ENCODE data around the gene MXD4.

Gene MXD4

GRCh38 chr4:2251073-2251794, 10.7 kb downstream of the MXD4 start:
- Histone ChIP-seq H3K27me3 (ENCODE audit: control insufficient read depth in 1 of 2, insufficient read depth in 2 of 2, low read length in 2 of 2) (no peaks in the 10 kb centered on the region), H3K4me3 (ENCODE audit: low read depth in 1 of 2, low read length in 2 of 2) (no peak overlapping the region), H3K36me3 (ENCODE audit: insufficient read depth, low read length) (peaks cover 42% of the 10 kb centered on the region), H3K9me3 (ENCODE audit: low read length) (no peaks in the 10 kb centered on the region), H3K4me1 (ENCODE audit: insufficient read depth, low read length) (peaks cover 18% of the 10 kb centered on the region), H3K27ac (ENCODE audit: low read depth, low read length) (no peak overlapping the region), H3K9ac (ENCODE audit: low read length) (no peak overlapping the region)

- no peak overlapping the region for H3K4me3 ChIP-seq (ENCODE audit: low read depth in 1 of 2, low read length in 2 of 2)
- peaks cover 42% of the 10 kb centered on the region for H3K36me3 ChIP-seq (ENCODE audit: insufficient read depth, low read length)
- no peaks in the 10 kb centered on the region for H3K9me3 ChIP-seq (ENCODE audit: low read length)
- no peaks in the 10 kb centered on the region for H3K27me3 ChIP-seq (ENCODE audit: control insufficient read depth in 1 of 2, insufficient read depth in 2 of 2, low read length in 2 of 2)
- no peak overlapping the region for H3K9ac ChIP-seq (ENCODE audit: low read length)
- peaks cover 11% of the 10 kb centered on the region for H3K4me1 ChIP-seq (ENCODE audit: insufficient read depth, low read length)
- H3K27ac ChIP-seq (ENCODE audit: low read depth, low read length) = no peak overlapping the region
Measured at GRCh38 chr4:2250357-2251072, 11.4 kb downstream of the MXD4 start.

DNA sequence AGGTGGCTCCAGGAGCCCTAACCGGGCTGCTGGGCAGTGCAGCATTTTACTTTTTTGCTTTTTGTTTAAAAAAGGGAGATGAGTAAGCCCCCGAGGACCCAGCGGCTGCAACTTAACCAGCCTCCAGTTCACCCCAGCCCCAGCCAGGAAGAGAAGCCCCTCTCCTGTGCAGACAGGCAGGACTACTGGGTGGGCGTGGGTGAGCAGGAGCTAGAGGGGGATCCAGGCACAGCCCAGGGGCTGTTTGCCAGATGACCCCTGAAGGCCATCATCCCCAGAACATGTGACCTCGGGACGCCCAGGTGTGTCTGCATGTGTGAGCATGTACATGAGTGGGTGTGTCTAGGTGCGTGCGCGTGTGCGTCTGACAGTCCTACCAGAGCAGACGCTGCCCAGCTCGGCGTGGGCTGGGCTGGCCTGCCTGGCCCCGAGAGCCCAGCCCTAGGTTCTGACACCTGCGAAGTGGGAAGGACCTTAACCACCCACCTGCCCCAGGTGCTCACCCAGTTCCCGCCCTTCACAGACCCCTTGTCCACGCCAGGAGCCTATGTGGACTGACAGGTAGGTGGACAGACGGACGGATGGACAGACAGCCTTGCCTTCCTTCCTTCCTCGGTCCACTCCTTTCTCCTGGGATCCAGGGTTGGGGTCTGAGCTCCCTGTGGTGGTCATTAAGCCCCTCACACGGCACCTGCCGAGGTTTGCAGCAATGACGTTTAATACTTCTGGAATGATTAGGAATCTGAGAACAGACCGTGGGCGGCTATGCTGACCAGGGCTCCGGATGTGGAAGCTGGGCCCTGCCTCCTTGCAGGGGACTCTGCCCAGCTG, 12.2 kb downstream of the MXD4 start:
- H3K4me1 ChIP-seq (ENCODE audit: insufficient read depth, low read length) = peaks cover 6% of the 10 kb centered on the region
- H3K27ac ChIP-seq (ENCODE audit: low read depth, low read length) = no peak overlapping the region
- no peak overlapping the region for H3K4me3 ChIP-seq (ENCODE audit: low read depth in 1 of 2, low read length in 2 of 2)
- no peak overlapping the region for H3K9ac ChIP-seq (ENCODE audit: low read length)
- no peaks in the 10 kb centered on the region for H3K27me3 ChIP-seq (ENCODE audit: control insufficient read depth in 1 of 2, insufficient read depth in 2 of 2, low read length in 2 of 2)
- peaks cover 39% of the 10 kb centered on the region for H3K36me3 ChIP-seq (ENCODE audit: insufficient read depth, low read length)
- no peaks in the 10 kb centered on the region for H3K9me3 ChIP-seq (ENCODE audit: low read length)

- H3K27me3 ChIP-seq (ENCODE audit: control insufficient read depth in 1 of 2, insufficient read depth in 2 of 2, low read length in 2 of 2) = no peaks in the 10 kb centered on the region
- H3K9ac ChIP-seq (ENCODE audit: low read length) = no peak overlapping the region
- no peaks in the 10 kb centered on the region for H3K9me3 ChIP-seq (ENCODE audit: low read length)
- no peak overlapping the region for H3K4me3 ChIP-seq (ENCODE audit: low read depth in 1 of 2, low read length in 2 of 2)
- H3K36me3 ChIP-seq (ENCODE audit: insufficient read depth, low read length) = peaks cover 34% of the 10 kb centered on the region
- H3K27ac ChIP-seq (ENCODE audit: low read depth, low read length) = no peak overlapping the region
- H3K4me1 ChIP-seq (ENCODE audit: insufficient read depth, low read length) = peaks cover 9% of the 10 kb centered on the region
Measured at GRCh38 chr4:2248821-2249261, 13.1 kb downstream of the MXD4 start.

DNA sequence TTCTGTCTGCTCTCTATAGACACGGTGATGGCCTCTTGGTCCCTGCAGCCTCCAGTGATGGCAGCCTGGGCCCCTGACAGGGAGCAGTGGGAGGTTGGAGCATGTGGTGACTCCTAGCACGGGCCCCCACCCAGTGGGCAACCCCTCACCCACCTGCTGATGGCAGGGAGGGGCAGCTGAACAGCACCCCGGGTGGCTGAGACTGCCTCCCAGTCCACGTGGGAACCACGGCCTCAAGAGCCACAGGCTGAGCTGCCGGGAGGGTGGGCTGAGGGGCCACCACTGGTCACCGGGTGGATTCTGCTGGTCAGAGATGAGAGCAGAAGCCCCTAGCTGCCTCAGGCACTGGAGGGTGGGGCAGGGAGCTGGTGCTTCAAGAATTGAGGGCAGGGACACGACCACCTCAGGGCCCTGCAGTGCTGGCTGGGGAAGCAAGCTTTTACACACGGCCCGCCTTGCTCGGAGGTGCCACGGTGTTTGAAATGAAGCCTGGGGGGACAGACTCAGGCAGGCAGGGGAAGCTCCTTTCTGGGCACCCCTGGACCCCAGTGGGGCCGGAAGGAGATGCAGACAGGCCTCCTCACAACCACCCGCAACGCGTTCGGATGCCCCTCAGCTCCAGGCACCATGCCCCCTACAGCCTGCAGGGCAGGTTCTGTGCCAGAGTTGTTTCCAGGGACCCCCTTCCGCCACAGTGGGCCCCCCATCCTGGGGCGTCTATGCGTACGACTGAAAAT, 13.7 kb downstream of the MXD4 start:
- Histone ChIP-seq H3K27me3 (ENCODE audit: control insufficient read depth in 1 of 2, insufficient read depth in 2 of 2, low read length in 2 of 2) (no peaks in the 10 kb centered on the region), H3K9me3 (ENCODE audit: low read length) (no peaks in the 10 kb centered on the region), H3K9ac (ENCODE audit: low read length) (no peak overlapping the region), H3K4me3 (ENCODE audit: low read depth in 1 of 2, low read length in 2 of 2) (no peak overlapping the region), H3K36me3 (ENCODE audit: insufficient read depth, low read length) (peaks cover 28% of the 10 kb centered on the region), H3K27ac (ENCODE audit: low read depth, low read length) (no peak overlapping the region), H3K4me1 (ENCODE audit: insufficient read depth, low read length) (peaks cover 12% of the 10 kb centered on the region)

- no peak overlapping the region for H3K9ac ChIP-seq (ENCODE audit: low read length)
- no peak overlapping the region for H3K4me3 ChIP-seq (ENCODE audit: low read depth in 1 of 2, low read length in 2 of 2)
- H3K9me3 ChIP-seq (ENCODE audit: low read length) = no peaks in the 10 kb centered on the region
- no peaks in the 10 kb centered on the region for H3K27me3 ChIP-seq (ENCODE audit: control insufficient read depth in 1 of 2, insufficient read depth in 2 of 2, low read length in 2 of 2)
- peaks cover 12% of the 10 kb centered on the region for H3K4me1 ChIP-seq (ENCODE audit: insufficient read depth, low read length)
- peaks cover 23% of the 10 kb centered on the region for H3K36me3 ChIP-seq (ENCODE audit: insufficient read depth, low read length)
- no peak overlapping the region for H3K27ac ChIP-seq (ENCODE audit: low read depth, low read length)
Measured at GRCh38 chr4:2247128-2248043, 14.5 kb downstream of the MXD4 start.

- Histone ChIP-seq H3K27ac (ENCODE audit: low read depth, low read length) (no peak overlapping the region), H3K4me1 (ENCODE audit: insufficient read depth, low read length) (peaks cover 12% of the 10 kb centered on the region), H3K36me3 (ENCODE audit: insufficient read depth, low read length) (peaks cover 17% of the 10 kb centered on the region), H3K9ac (ENCODE audit: low read length) (no peak overlapping the region), H3K4me3 (ENCODE audit: low read depth in 1 of 2, low read length in 2 of 2) (no peak overlapping the region), H3K9me3 (ENCODE audit: low read length) (no peaks in the 10 kb centered on the region), H3K27me3 (ENCODE audit: control insufficient read depth in 1 of 2, insufficient read depth in 2 of 2, low read length in 2 of 2) (no peaks in the 10 kb centered on the region)
Measured at GRCh38 chr4:2246384-2247127, 15.4 kb downstream of the MXD4 start.

GRCh38 chr4:2245787-2246275, 16.1 kb downstream of the MXD4 start:
- no peak overlapping the region for H3K27ac ChIP-seq (ENCODE audit: low read depth, low read length)
- no peak overlapping the region for H3K4me3 ChIP-seq (ENCODE audit: low read depth in 1 of 2, low read length in 2 of 2)
- H3K9ac ChIP-seq (ENCODE audit: low read length) = no peak overlapping the region

DNA sequence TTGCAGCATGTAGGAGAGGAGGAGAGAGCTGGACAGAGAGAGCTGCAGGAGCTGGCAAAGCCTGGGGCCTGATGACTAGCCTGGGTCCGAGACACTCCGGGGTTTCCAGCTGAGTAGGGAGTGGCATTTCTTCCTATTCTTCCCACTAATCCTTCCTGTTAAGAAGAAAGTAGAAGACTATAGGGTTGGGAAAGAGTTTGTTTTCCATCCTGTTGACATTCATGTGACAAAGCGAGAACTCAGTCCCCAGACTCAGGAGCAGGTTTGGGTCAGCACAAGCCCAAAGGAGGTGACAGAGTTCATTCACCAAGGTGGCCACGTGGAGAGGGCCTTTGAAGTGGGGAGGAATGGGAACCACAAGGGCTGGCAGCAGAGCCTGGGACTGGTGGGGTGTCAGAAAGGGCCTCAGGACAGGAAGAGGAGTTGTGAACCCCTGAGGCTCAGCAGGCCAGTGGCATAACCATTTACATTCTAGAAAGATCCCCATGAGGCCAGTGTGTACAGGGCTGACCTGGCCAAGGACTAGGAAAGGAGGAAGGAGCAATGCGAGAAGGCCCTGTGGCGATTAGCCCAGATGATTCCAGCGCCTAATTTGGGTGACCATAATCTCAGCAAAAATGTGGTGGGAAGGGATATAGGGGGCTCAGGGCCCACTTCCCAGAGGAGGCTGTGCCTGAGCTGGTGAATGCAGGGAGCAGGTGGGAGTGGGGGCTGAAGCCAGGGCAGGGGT, 16.7 kb downstream of the MXD4 start:
- H3K9me3 ChIP-seq (ENCODE audit: low read length) = no peaks in the 10 kb centered on the region
- peaks cover 22% of the 10 kb centered on the region for H3K4me1 ChIP-seq (ENCODE audit: insufficient read depth, low read length)
- H3K36me3 ChIP-seq (ENCODE audit: insufficient read depth, low read length) = peaks cover 6% of the 10 kb centered on the region
- peak overlapping the region; percentile 9 for H3K9ac ChIP-seq (ENCODE audit: low read length)
- H3K27me3 ChIP-seq (ENCODE audit: control insufficient read depth in 1 of 2, insufficient read depth in 2 of 2, low read length in 2 of 2) = no peaks in the 10 kb centered on the region
- H3K27ac ChIP-seq (ENCODE audit: low read depth, low read length) = no peak overlapping the region
- H3K4me3 ChIP-seq (ENCODE audit: low read depth in 1 of 2, low read length in 2 of 2) = no peak overlapping the region

More at GRCh38 chr4:2245787-2246275, 16.1 kb downstream of the MXD4 start:
- no peaks in the 10 kb centered on the region for H3K9me3 ChIP-seq (ENCODE audit: low read length)
- peaks cover 11% of the 10 kb centered on the region for H3K36me3 ChIP-seq (ENCODE audit: insufficient read depth, low read length)
- H3K4me1 ChIP-seq (ENCODE audit: insufficient read depth, low read length) = peaks cover 15% of the 10 kb centered on the region
- no peaks in the 10 kb centered on the region for H3K27me3 ChIP-seq (ENCODE audit: control insufficient read depth in 1 of 2, insufficient read depth in 2 of 2, low read length in 2 of 2)
